Epithelial cell of proximal tubule (primary cell): Measurements from ENCODE around the gene NBL1. TPM values are rescaled to one million over a fixed set of nuclear protein-coding genes. Genes with fewer than 3 reads are reported as not detected.

Experiments
- DNase-seq: peaks from one replicate; pipeline ENCODE4 v3.0.0-alpha.2; 2011; ENCODE audit warnings: low read depth
- H3K4me3 ChIP-seq: 2 replicates; pipeline ENCODE4 v1.5.1; 2011; ENCODE audit warnings: low read depth, mild to moderate bottlenecking, low read length
- CTCF ChIP-seq: conservative IDR thresholded peaks from 2 replicates; pipeline ENCODE4 v1.5.1; 2012; ENCODE audit warnings: low read depth, mild to moderate bottlenecking, low read length
- total RNA-seq: library from RNA; depleted of rRNA; stranded (reverse); fragments of >200 nt; gene quantifications from 2 replicates; pipeline ENCODE4 v1.2.3, GENCODE V29; 2015

Gene NBL1
- total RNA-seq, 1 donor from 2014 or later = 64.6 TPM

DNA sequence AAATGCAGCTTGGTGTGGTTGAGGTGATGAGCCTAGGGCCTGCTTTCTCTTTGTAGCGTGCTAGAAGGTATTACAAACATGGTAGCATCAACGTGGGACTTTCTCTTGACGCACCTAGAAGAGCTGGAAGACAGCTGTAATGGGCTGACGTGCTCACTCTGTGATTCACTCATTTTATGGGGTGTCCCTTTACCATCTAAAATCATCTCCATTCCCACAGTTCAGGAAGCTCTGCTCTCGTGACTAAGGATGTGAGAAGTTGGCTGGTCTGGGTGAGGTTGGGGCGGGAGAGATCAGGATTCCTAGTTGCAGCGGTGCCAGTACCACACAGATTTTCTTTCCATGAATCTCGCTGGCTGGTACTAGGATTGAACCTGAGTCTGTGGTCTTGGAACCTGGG lies 24.8 kb downstream of the NBL1 start:
- H3K4me3 ChIP-seq = no peak overlapping the region
- no peak for DNase-seq
- no peak for TF ChIP-seq CTCF

GRCh38 chr1:19670787-19671186 lies 26.7 kb downstream of the NBL1 start:
- DNase-seq = no peak
- H3K4me3 ChIP-seq = no peak overlapping the region
- no peak for TF ChIP-seq CTCF

GRCh38 chr1:19672237-19672636 lies 28.1 kb downstream of the NBL1 start:
- no peak overlapping the region for H3K4me3 ChIP-seq
- TF ChIP-seq CTCF = no peak
- no peak for DNase-seq

- no peak for TF ChIP-seq CTCF
- no peak overlapping the region for H3K4me3 ChIP-seq
- DNase-seq = no peak
Measured at GRCh38 chr1:19675797-19676196, 31.7 kb downstream of the NBL1 start.

DNA sequence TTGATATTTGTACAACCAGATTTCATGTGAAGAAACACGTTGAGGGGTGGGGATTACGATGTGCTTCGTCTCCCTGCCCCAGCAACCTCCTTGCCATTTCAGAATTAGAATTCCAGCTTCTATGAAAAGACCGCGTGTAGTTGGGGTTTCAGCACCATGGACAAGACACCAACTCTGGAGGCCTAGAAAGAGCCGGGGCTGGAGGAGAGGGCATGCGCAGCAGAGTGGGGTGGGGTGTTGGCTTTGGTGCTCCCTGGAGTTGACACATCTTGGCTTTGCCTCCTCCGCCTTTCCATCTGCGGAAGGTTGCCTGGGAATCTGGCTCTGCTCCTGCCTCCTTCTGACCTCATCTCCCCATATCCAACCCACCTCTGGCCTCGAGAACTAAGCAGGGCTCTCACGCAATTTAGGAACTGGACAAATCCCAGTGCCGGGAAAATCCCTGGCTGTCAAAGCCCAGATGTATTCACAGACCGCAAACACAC lies 32.4 kb downstream of the NBL1 start:
- no peak overlapping the region for H3K4me3 ChIP-seq
- DNase-seq = no peak
- no peak for TF ChIP-seq CTCF

- DNase-seq = no peak
- no peak for TF ChIP-seq CTCF
- no peak overlapping the region for H3K4me3 ChIP-seq
Measured at GRCh38 chr1:19678493-19678892, 34.4 kb downstream of the NBL1 start.

GRCh38 chr1:19678931-19679453 lies 34.9 kb downstream of the NBL1 start:
- TF ChIP-seq CTCF = no peak

More at GRCh38 chr1:19678931-19679453, 34.9 kb downstream of the NBL1 start:
- H3K4me3 ChIP-seq = no peak overlapping the region
- DNase-seq = no peak
